Neural cell (in vitro differentiated cells): ENCODE results near the gene PRKACB.

Experiments
- CTCF ChIP-seq: fragments of 450-650 bp; IDR thresholded peaks from 2 replicates; pipeline ENCODE4 v1.5.1; 2014; ENCODE audit warnings: antibody characterized with exemption, mild to moderate bottlenecking, moderate library complexity; ENCODE audit not compliant: poor library complexity, severe bottlenecking
- EP300 ChIP-seq: fragments of 450-650 bp; conservative IDR thresholded peaks from 2 replicates; pipeline ENCODE4 v1.6.1; 2014; ENCODE audit warnings: antibody characterized with exemption, mild to moderate bottlenecking, moderate library complexity; ENCODE audit not compliant: poor library complexity, severe bottlenecking
- EZH2 ChIP-seq: fragments of 200-600, 300-800 bp; shearing (Covaris generic), sonication (generic); IDR thresholded peaks from 2 replicates; pipeline ENCODE4 v1.6.1; 2014; ENCODE audit warnings: antibody characterized with exemption, low read length, borderline replicate concordance, mild to moderate bottlenecking; ENCODE audit not compliant: insufficient read depth, poor library complexity, severe bottlenecking
- POLR2AphosphoS5 ChIP-seq: IDR thresholded peaks from 2 replicates; pipeline ENCODE4 v1.6.1; 2012
- RAD21 ChIP-seq: fragments of 450-650 bp; conservative IDR thresholded peaks from 2 replicates; pipeline ENCODE4 v1.6.1; 2014; ENCODE audit warnings: antibody characterized with exemption, mild to moderate bottlenecking, moderate library complexity
- REST ChIP-seq: IDR thresholded peaks from 2 replicates; pipeline ENCODE4 v1.6.1; 2012; ENCODE audit warnings: borderline replicate concordance
- SMC3 ChIP-seq: fragments of 450-650 bp; conservative IDR thresholded peaks from 2 replicates; pipeline ENCODE4 v1.6.1; 2014; ENCODE audit warnings: antibody characterized with exemption, mild to moderate bottlenecking, moderate library complexity; ENCODE audit not compliant: poor library complexity
- TAF1 ChIP-seq: IDR thresholded peaks from 2 replicates; pipeline ENCODE4 v1.6.1; 2012; ENCODE audit warnings: low read depth

GRCh38 chr1:84272401-84272800 lies 128.3 kb downstream of the PRKACB start:
- TF ChIP-seq EZH2 (no peak), RAD21 (no peak), CTCF (no peak), EP300 (no peak), POLR2AphosphoS5 (no peak), REST (no peak), TAF1 (no peak), SMC3 (no peak)
